ENCODE data around the gene ABR.

The ABR gene

GRCh38 chr17:1142561-1142971, 37.2 kb downstream of the ABR start:
- Histone ChIP-seq H3K36me3 (replicated peaks; ENCODE audit: low read depth, low read length) (no peaks in the 10 kb centered on the region), H3K9ac (ENCODE audit: low read length) (no peak overlapping the region), H4K20me1 (ENCODE audit: insufficient read depth, low read length) (peaks cover 24% of the 10 kb centered on the region), H2AFZ (ENCODE audit: low read depth, low read length) (no peak overlapping the region), H3K4me1 (ENCODE audit: low read length) (no peaks in the 10 kb centered on the region), H3K27me3 (ENCODE audit: low read depth, low read length) (no peaks in the 10 kb centered on the region), H3K27ac (ENCODE audit: low read length) (no peak overlapping the region), H3K79me2 (ENCODE audit: low read length) (peaks cover 18% of the 10 kb centered on the region), H3K9me3 (ENCODE audit: insufficient read depth, low read length) (no peaks in the 10 kb centered on the region), H3K4me3 (ENCODE audit: low read length) (no peak overlapping the region), H3K4me2 (ENCODE audit: low read length) (no peak overlapping the region)
- no peak for TF ChIP-seq CTCF (IDR thresholded peaks at IDR 0.05; ENCODE audit: low read depth, low read length)
- TF ChIP-seq EZH2phosphoT487 (IDR thresholded peaks at IDR 0.05; ENCODE audit: low read depth) = no peak

- Histone ChIP-seq H4K20me1 (ENCODE audit: insufficient read depth, low read length) (peaks cover 17% of the 10 kb centered on the region), H3K79me2 (ENCODE audit: low read length) (peaks cover 3% of the 10 kb centered on the region; the same call in 1 of the 2 replicates), H3K4me3 (ENCODE audit: low read length) (no peak overlapping the region), H3K36me3 (replicated peaks; ENCODE audit: low read depth, low read length) (no peaks in the 10 kb centered on the region), H3K9me3 (ENCODE audit: insufficient read depth, low read length) (no peaks in the 10 kb centered on the region), H3K27ac (ENCODE audit: low read length) (no peak overlapping the region), H3K4me2 (ENCODE audit: low read length) (no peak overlapping the region), H3K27me3 (ENCODE audit: low read depth, low read length) (no peaks in the 10 kb centered on the region), H2AFZ (ENCODE audit: low read depth, low read length) (no peak overlapping the region), H3K9ac (ENCODE audit: low read length) (no peak overlapping the region), H3K4me1 (ENCODE audit: low read length) (no peaks in the 10 kb centered on the region)
- TF ChIP-seq CTCF (IDR thresholded peaks at IDR 0.05; ENCODE audit: low read depth, low read length) (no peak), EZH2phosphoT487 (IDR thresholded peaks at IDR 0.05; ENCODE audit: low read depth) (no peak)
Observed at GRCh38 chr17:1137465-1137894, 42.3 kb downstream of the ABR start.

- H2AFZ ChIP-seq (ENCODE audit: low read depth, low read length) = no peak overlapping the region
- H3K4me2 ChIP-seq (ENCODE audit: low read length) = no peak overlapping the region
- peaks cover 17% of the 10 kb centered on the region for H4K20me1 ChIP-seq (ENCODE audit: insufficient read depth, low read length)
- no peaks in the 10 kb centered on the region for H3K27me3 ChIP-seq (ENCODE audit: low read depth, low read length)
- H3K4me3 ChIP-seq (ENCODE audit: low read length) = no peak overlapping the region
- H3K79me2 ChIP-seq (ENCODE audit: low read length) = peaks cover 3% of the 10 kb centered on the region; the same call in 1 of the 2 replicates
- no peak for TF ChIP-seq EZH2phosphoT487 (IDR thresholded peaks at IDR 0.05; ENCODE audit: low read depth)
- no peak for TF ChIP-seq CTCF (IDR thresholded peaks at IDR 0.05; ENCODE audit: low read depth, low read length)
- H3K9ac ChIP-seq (ENCODE audit: low read length) = no peak overlapping the region
- no peak overlapping the region for H3K27ac ChIP-seq (ENCODE audit: low read length)
- H3K4me1 ChIP-seq (ENCODE audit: low read length) = no peaks in the 10 kb centered on the region
- no peaks in the 10 kb centered on the region for H3K36me3 ChIP-seq (replicated peaks; ENCODE audit: low read depth, low read length)
- H3K9me3 ChIP-seq (ENCODE audit: insufficient read depth, low read length) = no peaks in the 10 kb centered on the region
Observed at GRCh38 chr17:1136748-1137147, 43.0 kb downstream of the ABR start.

GRCh38 chr17:1134634-1135324, 45.0 kb downstream of the ABR start:
- no peaks in the 10 kb centered on the region for H3K27me3 ChIP-seq (ENCODE audit: low read depth, low read length)
- no peaks in the 10 kb centered on the region for H3K36me3 ChIP-seq (replicated peaks; ENCODE audit: low read depth, low read length)
- peaks cover 3% of the 10 kb centered on the region; the same call in 1 of the 2 replicates for H3K79me2 ChIP-seq (ENCODE audit: low read length)
- H3K9me3 ChIP-seq (ENCODE audit: insufficient read depth, low read length) = no peaks in the 10 kb centered on the region
- H3K9ac ChIP-seq (ENCODE audit: low read length) = no peak overlapping the region
- peaks cover 10% of the 10 kb centered on the region for H4K20me1 ChIP-seq (ENCODE audit: insufficient read depth, low read length)
- no peak overlapping the region for H3K27ac ChIP-seq (ENCODE audit: low read length)
- H3K4me1 ChIP-seq (ENCODE audit: low read length) = no peaks in the 10 kb centered on the region
- H3K4me2 ChIP-seq (ENCODE audit: low read length) = no peak overlapping the region
- no peak overlapping the region for H2AFZ ChIP-seq (ENCODE audit: low read depth, low read length)
- TF ChIP-seq EZH2phosphoT487 (IDR thresholded peaks at IDR 0.05; ENCODE audit: low read depth) (no peak), CTCF (IDR thresholded peaks at IDR 0.05; ENCODE audit: low read depth, low read length) (no peak)
- H3K4me3 ChIP-seq (ENCODE audit: low read length) = no peak overlapping the region

All from OCI-LY3 (cell line).